Panc1 (cell line): ENCODE results near the gene TLR10. TPM values are rescaled to one million over a fixed set of nuclear protein-coding genes. Genes with fewer than 3 reads are reported as not detected.

Experiments used
- ATAC-seq: fragments of 200-7000 bp; cut with Tn5 transposase; 2 replicates; pipeline ENCODE4 v1.9.1; 2020; ENCODE audit warnings: mild to moderate bottlenecking, moderate library complexity
- BruUV-seq: library from RNA; stranded (reverse); fragments of 400-500 nt; replicated peaks from 2 replicates; lab custom pipeline; 2021; lab: Mats Ljungman, UMichigan
- CTCF ChIA-PET: fragments of 300-600 bp; sonication (Branson Sonifier 250); formaldehyde crosslinking; loops from one replicate; lab custom pipeline; 2022; ENCODE audit warnings: antibody characterized with exemption; lab: Charles Lee
- POLR2A ChIA-PET: fragments of 300-600 bp; sonication (Branson Sonifier 250); formaldehyde crosslinking; loops from one replicate; lab custom pipeline; 2022; ENCODE audit warnings: antibody characterized with exemption; lab: Charles Lee
- DNase-seq: peaks from one replicate; pipeline ENCODE4 v3.0.0-alpha.2; 2010; ENCODE audit warnings: low read depth, low spot score
- H3K27ac ChIP-seq: 2 replicates; pipeline ENCODE4 v1.5.1; 2011; ENCODE audit warnings: mild to moderate bottlenecking, low read length, inconsistent platforms
- H3K27me3 ChIP-seq: fragments of 200-500 bp; sonication (Bioruptor generic); 2 replicates; pipeline ENCODE4 v1.6.0; 2014; ENCODE audit warnings: low read length, inconsistent platforms; ENCODE audit not compliant: control insufficient read depth, insufficient read depth
- H3K36me3 ChIP-seq: fragments of 200-500 bp; sonication (Bioruptor generic); 2 replicates; pipeline ENCODE4 v1.5.1; 2014; ENCODE audit warnings: inconsistent platforms, mild to moderate bottlenecking, low read length, moderate library complexity; ENCODE audit not compliant: control insufficient read depth, insufficient read depth
- H3K4me1 ChIP-seq: 2 replicates; pipeline ENCODE4 v1.5.1; 2011; ENCODE audit warnings: inconsistent platforms, mild to moderate bottlenecking, low read length, moderate library complexity; ENCODE audit not compliant: control insufficient read depth, insufficient read depth
- H3K4me3 ChIP-seq, 2 experiments: 2 replicates each; pipeline ENCODE4 v1.5.1; 2011 to 2012; ENCODE audit warnings: low read depth in 2 of 2, low read length in 2 of 2, mild to moderate bottlenecking in 2 of 2, inconsistent platforms in 1 of 2, moderate library complexity in 1 of 2
- H3K9me3 ChIP-seq: fragments of 200-500 bp; sonication (Bioruptor generic); 2 replicates; pipeline ENCODE4 v1.5.1; 2014; ENCODE audit warnings: low read depth, mild to moderate bottlenecking, inconsistent platforms, low read length, moderate library complexity; ENCODE audit not compliant: control insufficient read depth, insufficient read depth
- CTCF ChIP-seq: fragments of 450-650 bp; IDR thresholded peaks from 2 replicates; pipeline ENCODE4 v1.5.1; 2017; ENCODE audit warnings: mild to moderate bottlenecking
- POLR2AphosphoS5 ChIP-seq: IDR thresholded peaks from 2 replicates; pipeline ENCODE4 v1.6.1; 2012; ENCODE audit warnings: mild to moderate bottlenecking, low read depth, low read length, moderate library complexity
- REST ChIP-seq, 2 experiments: IDR thresholded peaks; 2 replicates each; pipeline ENCODE4 v1.6.1; 2011 to 2012; ENCODE audit warnings: low read depth in 2 of 2, control low read depth in 1 of 2, low read length in 1 of 2, mild to moderate bottlenecking in 1 of 2, moderate library complexity in 1 of 2; ENCODE audit not compliant: insufficient read depth in 1 of 2
- SIN3A ChIP-seq: IDR thresholded peaks from 2 replicates; pipeline ENCODE4 v1.6.1; 2012; ENCODE audit warnings: low read depth, mild to moderate bottlenecking, low read length, moderate library complexity, borderline replicate concordance; ENCODE audit not compliant: insufficient read depth
- TCF7L2 ChIP-seq: IDR thresholded peaks from 2 replicates; pipeline ENCODE4 v1.6.1; 2011; ENCODE audit warnings: mild to moderate bottlenecking, low read depth, low read length, inconsistent platforms
- in situ Hi-C: cut with HindIII; loops from 2 replicates; pipeline ENCODE4 v1.10.0; 2016; ENCODE audit warnings: low sequenced_read_pairs, low pct_unique_long_range_greater_than_20kb
- intact Hi-C: fragments of 100-400 bp; cut with micrococcal nuclease; formaldehyde crosslinking; loops from one replicate; pipeline ENCODE4 v1.10.0; 2022; ENCODE audit not compliant: unreplicated experiment
- total RNA-seq: library from RNA; stranded (reverse); gene quantifications from one replicate; pipeline ENCODE4 v1.2.1, GENCODE V29; 2021; ENCODE audit not compliant: unreplicated experiment

TLR10 gene
- total RNA-seq, 1 experiment from 2014 or later: 0.05 TPM

DNA sequence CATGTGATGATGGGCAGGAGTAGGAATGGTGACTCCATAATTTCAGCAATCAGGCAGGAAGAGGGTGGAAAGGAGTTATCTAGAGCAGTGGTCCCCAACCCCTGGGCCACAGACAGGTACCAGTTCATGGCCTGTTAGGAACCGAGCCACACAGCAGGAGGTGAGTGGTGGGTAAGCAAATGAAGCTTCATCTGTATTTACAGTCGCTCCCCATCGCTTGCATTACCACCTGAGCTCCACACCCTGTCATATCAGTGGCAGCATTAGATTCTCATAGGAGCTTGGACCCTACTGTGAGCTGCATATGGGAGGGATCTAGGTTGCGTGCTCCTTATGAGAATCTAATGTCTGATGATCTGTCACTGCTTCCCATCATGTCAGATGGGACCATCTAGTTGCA lies 1.4 kb upstream of the TLR10 start:
- H3K4me1 ChIP-seq: no peaks in the 10 kb centered on the region
- intact Hi-C loops: no loop called here

DNA sequence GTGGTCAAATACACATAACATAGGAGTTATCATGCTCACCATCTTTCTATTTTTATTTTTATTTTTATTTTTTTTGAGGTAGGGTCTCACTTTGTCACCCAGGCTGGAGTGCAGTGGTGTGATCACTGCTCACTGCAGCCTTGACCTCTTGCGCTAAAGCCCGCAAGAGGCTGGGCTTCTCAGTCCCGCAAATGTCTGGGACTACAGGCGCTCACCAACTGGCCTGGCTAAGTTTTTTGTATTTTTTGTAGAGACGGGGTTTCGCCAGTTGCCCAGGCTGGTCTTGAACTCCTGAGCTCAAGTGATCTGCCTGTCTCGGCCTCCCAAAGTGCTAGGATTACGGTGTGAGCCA lies 295 bp upstream of the TLR10 start:
- DNase-seq: no peak
- H3K27me3 ChIP-seq: no peaks in the 10 kb centered on the region
- no peaks in the 10 kb centered on the region for H3K4me1 ChIP-seq
- TF ChIP-seq TCF7L2: no peak
- TF ChIP-seq CTCF: 0 out of 2 replicates have a peak, but pooled peaks have one; percentile 12
- no peaks in the 10 kb centered on the region for H3K9me3 ChIP-seq
- intact Hi-C loops (no loop called here), in situ Hi-C loops (no loop called here)
- no peak for ATAC-seq
- POLR2A ChIA-PET: no interaction called here
- no TSS peak for BruUV-seq
- CTCF ChIA-PET: interaction anchor here (0.6 to 1.8 kb wide), 2 partner anchors 23 to 414 kb away, joined by 5 to 7 read pairs; no protein-coding TSS in a partner anchor
- H3K36me3 ChIP-seq: no peaks in the 10 kb centered on the region
- H3K27ac ChIP-seq: no peak overlapping the region
- H3K4me3 ChIP-seq: no peak overlapping the region

More for the DNA sequence above, 1.4 kb upstream of the TLR10 start:
- in situ Hi-C loops: no loop called here
- Histone ChIP-seq H3K9me3 (no peaks in the 10 kb centered on the region), H3K27me3 (no peaks in the 10 kb centered on the region), H3K27ac (no peak overlapping the region), H3K36me3 (no peaks in the 10 kb centered on the region), H3K4me3 (no peak overlapping the region)
- BruUV-seq: no TSS peak
- ChIA-PET CTCF (interaction anchor here (1.0 kb wide), 1 partner anchor 25 kb away, joined by 3 read pairs; no protein-coding TSS in a partner anchor), POLR2A (no interaction called here)
- ATAC-seq (no peak), DNase-seq (no peak)
- TF ChIP-seq POLR2AphosphoS5 (no peak), SIN3A (no peak), REST (IDR thresholded peaks at IDR 0.05; ENCODE audit: insufficient read depth in 1 of 2, low read depth in 2 of 2, low read length in 1 of 2) (no peak), CTCF (no peak), TCF7L2 (no peak)
